GM19452 (cell line): ENCODE measurements around the gene WDR82.

Experiments
- ATAC-seq: cut with Tn5 transposase; IDR thresholded peaks from one replicate; pipeline ENCODE4 v1.9.1; 2021; ENCODE audit not compliant: unreplicated experiment

Gene WDR82

DNA sequence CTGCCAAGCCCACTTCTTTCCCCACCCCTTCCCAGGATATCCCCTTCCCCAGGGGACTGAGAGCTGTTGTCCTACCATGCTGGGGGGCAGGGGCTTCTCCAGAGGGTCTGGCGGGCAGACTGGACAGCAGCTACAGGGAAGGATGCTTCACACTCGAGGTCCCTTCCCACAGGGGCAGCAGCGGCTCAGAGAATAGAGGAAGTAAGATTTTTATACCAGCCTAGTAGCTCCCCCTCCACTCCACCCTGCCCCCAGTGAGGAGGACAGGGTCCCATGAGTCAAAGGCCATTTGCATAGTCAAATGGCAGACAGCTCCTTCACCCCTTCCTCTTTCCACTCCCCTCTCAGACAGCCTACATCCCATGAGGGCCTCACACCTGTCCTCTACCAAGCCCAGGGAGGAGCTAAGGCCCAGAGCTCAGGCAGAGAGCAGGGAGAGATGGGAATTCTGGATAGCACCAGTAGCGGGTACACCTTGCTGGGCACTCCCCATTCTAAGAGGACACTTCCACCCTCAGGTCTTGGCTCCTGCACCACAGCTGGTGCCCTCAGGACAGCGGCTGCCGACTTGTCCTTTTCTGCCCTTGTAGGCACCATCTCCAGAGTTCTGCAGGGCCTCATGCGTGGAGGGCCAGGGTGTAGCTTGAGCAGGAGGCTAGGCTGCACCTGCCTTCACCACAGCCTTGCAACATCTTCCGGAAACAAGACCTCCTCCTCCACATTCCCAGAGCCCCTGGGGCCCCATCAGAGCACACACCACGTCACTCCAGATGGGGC is 52.8 kb downstream of the WDR82 start, which contains the start of gene TLR9:
TLR9 (minus strand) TSS at position 194 of the 777 bp plus-strand sequence; CDS start at position 78, 116 bp downstream.
- ATAC-seq = peak; percentile 88

DNA sequence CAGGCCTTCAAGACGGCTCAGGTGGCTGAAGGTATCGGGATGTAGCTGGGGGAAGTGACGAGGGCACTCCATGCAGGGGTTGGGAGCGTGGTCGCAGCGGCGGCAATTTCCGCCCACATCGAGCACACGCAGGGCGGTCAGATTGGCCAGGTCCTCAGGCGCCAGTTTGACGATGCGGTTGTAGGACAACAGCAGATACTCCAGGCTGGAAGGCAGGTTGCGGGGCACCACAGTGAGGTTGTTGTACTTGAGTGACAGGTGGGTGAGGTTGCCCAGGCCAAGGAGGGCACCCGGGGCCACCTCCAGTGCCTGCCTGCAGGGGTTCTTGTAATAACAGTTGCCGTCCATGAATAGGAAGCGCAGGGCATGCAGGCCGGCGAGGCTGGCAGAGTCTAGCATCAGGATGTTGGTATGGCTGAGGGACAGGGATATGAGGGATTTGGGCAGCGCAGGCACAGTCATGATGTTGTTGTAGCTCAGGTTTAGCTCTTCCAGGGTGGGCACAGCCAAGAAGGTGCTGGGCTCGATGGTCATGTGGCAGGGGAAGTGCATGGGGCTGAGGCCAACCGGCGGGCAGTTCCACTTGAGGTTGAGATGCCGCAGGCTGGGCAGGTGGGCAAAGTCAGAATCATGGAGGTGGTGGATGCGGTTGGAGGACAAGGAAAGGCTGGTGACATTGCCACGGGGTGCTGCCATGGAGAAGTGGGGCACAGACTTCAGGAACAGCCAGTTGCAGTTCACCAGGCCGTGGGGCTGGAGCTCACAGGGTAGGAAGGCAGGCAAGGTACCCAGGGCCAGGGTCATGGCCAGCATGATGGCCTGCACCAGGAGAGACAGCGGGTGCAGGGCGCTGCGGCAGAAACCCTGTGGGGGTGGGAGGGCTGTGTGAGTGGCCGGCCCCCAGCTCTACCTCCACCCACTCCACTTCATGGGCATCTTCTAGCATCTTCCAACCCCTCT is 54.7 kb downstream of the WDR82 start:
- no peak for ATAC-seq

GRCh38 chr3:52222319-52223221 is 55.9 kb downstream of the WDR82 start:
- no peak for ATAC-seq

DNA sequence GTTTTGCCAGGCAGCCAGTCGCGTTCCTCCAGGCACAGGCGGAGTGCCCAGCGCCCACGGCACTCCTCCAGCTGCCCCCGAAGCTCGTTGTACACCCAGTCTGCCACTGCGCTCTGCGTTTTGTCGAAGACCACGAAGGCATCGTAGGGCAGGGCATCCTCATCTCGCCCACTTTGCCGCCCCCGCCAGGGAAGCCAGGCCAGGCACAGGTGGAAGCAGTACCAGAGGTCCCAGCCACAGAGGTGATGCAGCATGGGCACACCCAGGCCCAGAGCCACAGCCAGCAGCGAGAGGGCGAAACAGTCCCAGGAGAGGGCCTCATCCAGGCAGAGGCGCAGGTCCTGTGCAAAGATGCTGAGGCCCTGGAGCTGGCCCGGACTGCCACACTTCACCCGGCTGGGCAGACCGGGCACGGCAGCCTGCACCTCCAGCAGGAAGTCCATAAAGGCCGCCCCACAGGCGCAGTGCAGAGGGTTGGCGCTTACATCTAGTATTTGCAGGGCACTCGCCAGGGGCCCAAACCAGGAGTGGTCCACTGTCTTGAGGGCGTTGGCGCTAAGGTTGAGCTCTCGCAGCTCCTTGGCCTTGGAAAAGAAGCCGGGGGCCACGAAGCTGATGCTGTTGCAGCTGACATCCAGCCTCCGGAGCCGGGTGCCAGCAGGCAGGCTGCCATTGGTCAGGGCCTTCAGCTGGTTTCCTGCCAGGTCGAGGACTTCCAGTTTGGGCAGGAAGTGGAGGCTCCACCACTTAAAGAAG is 56.7 kb downstream of the WDR82 start:
- ATAC-seq = no peak

DNA sequence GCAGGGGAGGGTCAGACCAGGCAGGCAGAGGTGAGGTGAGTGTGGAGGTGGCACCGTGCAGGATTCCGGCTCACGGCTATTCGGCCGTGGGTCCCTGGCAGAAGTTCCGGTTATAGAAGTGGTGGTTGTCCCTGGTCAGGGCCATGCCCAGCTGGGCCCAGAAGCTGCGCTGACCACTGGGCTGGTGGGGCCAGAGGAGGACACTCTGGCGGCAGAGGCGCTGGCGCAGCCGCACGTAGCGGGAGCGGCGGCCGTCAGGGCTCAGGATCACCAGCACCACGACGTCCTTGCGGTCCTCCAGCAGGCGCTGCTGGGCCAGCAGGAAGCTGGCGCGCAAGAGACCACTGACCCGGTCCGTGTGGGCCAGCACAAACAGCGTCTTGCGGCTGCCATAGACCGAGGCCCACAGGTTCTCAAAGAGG is 57.3 kb downstream of the WDR82 start:
- no peak for ATAC-seq

DNA sequence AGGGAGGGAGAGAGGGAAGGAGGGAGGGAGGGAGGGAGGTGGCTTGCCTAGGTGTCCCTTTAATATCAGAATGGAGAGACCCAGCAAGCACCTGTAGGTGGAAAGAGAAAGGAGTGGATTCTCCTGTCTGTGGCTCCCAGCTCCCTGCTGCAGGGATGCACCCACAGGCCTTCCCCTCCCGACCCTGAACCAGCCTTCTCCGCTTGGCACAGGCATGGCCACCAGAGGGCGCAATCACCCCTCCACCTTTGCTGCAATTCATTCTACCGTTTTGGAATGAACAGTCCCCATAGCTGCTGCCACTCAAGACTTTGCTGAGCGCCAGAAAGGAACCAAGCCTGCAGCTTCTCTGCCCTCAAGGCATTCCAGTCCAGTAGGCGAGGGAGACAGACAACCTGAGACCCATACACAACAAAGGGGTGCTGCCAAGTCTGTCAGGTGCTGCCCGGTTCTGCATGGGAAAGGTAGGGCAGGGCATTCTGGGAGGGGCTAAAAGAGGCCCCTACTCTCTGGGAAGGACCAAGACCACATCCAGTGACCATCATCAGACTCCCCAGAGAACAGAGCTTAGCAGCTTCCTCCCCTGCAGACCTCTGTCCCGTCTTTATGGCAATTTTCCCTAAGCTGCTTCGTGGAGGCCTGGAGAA is 57.9 kb downstream of the WDR82 start:
- ATAC-seq = no peak

DNA sequence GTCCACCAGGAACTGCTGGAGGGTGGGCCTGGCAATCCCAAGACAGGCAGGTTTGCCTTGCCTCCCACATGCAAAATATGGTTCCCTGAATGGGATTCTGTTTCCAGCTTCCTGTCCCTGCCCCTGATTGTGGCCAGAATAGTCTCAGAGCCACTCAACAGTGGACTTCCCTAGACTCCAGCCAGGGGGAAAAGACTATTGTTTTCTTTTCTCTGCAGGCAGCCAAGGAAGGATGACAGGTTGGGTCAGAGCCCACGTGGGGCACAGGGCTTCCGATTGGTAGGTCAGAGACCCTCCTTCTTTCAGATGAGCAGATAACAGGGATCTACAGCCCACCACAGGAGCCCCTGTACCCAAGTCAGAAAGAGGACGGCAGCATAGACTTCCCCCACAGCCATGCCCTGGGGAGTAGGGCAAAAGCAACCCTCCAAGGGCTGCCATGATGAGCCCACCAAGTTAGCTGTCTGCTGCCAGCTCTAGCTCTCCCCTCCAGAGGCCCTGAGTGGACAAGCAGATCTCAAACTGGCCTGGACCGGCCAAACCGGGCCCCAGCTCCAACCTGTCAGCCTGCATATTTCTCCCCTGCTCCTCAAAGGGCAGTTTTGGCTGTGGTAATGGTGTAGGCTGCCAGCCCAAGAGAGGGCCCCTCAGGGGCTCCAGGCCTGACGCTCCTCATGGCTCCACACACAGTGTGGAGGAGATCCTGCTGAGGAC is 59.4 kb downstream of the WDR82 start:
- no peak for ATAC-seq

- ATAC-seq = no peak
These were observed 60.0 kb downstream of the WDR82 start for GRCh38 chr3:52218454-52218853.

DNA sequence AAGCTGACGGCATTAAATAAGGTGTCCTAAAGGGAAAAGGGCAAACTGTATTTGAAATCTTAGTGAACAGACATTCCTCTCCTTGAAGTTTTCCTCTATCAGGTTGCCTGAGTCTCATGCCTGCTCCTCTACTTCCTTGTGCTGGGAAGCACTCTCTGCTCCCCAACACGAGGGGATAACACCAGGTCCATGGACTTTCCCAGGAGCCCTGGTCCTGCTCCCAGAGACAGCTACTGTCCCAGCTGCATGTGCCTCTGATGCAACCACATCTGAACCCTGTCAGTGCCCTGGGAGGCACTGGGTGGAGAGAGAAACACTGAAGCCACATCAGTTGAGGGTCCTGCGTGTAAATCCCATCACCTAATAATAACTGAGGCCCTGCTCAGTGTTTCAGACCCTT is 60.4 kb downstream of the WDR82 start:
- ATAC-seq = no peak

DNA sequence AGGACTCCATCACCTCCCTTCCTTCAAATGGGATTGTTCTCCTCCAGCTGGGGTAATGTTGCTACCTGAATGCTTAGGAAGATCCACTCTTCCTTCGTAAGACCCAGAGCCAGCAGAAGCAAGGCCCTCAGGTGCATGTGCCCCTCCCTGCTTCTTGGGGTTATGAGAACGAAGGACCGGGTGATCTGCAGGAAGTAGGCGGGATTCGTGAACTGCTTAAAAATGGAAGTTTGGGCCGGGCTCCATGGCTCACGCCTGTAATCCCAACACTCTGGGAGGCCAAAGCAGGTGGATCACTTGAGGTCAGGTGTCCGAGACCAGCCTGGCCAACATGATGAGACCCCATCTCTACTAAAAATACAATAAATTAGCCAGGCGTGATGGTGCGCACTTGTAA is 61.0 kb downstream of the WDR82 start:
- no peak for ATAC-seq

DNA sequence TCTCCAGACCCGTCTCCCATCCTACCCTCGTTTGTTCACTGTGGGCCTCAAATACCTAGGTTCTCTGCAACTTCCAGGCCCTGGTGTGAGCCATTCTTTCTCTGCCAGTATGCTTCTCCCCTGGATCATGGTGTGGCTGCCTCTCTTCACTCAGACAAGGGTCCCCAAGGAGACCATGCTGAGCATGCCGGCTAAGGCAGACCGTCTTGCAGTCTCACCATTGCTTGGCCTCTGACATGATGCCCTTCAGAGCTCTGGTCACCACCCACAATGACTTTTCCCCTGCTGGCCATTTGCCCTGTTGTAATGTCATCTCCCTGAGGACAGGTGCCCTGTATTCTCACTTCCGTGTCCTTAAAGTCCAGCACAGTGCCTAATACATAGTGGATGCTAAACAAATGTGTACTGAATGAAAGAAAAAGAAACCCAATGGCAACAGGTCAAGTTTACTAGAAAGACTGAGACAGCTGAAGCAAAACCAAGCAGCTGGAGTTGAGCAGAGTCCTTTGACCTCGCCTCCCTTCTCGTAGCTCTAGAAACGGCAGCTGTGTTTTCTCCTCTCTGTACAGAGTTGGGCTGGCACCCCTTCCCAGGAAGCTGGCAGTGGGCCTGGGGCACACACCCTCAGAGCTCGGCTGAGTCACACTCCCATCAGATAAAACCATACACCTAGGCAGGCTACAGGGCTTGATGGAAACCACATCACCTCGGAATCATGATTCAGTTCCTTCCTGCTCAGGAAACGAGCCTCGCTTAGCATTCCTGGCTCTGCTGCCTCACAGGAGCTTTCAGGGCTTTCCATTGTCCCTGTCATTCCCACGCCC is 61.7 kb downstream of the WDR82 start:
- ATAC-seq = no peak

- ATAC-seq = no peak
These were observed 63.1 kb downstream of the WDR82 start for GRCh38 chr3:52215351-52215750.

DNA sequence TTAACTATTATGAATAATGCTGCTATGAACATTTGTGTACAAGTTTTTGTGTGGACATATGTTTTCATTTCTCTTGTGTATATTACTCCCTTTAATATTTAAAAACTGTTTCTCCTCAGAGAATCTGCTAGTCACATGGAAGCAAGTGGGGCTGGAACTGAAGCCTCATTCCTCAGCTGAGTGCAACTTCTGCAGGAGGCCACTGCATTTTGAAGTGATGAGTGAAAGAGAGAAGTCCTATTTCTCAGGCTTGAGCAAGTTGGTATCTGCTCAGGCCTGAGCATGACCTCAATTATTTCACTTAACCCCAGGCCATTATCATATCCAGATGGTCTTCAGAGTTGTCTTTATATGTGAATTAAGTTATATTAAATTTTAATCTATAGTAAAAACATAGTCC is 64.5 kb downstream of the WDR82 start:
- ATAC-seq = no peak

DNA sequence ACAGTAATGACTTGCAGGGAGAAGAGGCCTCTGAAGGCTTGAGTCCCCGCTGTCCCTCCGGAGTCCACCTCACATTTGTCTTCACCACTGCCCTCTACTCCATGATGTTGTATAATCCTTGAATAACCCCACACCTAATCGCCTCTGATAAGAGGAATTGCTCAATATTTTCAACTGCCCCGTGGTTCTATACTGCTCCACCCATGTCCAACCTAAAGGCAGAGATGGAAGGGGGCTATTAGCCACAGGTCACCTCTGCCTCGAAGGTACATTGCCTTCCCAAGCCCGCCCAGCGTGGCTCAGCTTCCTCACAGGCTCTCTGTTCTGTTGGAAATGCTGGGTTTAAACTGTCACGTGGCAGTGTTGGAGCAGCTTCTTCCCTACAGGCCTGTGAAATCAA is 65.4 kb downstream of the WDR82 start:
- no peak for ATAC-seq

DNA sequence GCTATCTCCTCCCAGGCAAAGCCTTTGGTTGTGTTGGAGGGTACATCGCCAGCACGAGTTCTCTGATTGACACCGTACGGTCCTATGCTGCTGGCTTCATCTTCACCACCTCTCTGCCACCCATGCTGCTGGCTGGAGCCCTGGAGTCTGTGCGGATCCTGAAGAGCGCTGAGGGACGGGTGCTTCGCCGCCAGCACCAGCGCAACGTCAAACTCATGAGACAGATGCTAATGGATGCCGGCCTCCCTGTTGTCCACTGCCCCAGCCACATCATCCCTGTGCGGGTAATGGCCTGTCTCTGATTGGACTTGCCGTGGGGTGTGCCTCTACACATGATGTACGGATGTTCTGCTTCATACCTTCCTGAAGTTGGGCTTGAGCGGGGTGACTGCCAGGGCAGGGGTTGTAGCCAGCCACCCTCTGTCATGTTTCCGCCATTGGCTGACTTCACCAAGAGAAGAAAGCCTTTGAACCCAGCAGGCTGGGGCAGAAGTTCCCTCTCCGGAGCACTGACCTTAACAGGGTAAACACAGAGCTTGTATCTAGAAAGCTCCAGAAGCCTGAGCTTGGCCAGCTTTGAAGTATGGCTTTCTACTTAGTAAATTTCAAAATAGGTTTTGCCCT is 67.1 kb downstream of the WDR82 start:
- no peak for ATAC-seq

DNA sequence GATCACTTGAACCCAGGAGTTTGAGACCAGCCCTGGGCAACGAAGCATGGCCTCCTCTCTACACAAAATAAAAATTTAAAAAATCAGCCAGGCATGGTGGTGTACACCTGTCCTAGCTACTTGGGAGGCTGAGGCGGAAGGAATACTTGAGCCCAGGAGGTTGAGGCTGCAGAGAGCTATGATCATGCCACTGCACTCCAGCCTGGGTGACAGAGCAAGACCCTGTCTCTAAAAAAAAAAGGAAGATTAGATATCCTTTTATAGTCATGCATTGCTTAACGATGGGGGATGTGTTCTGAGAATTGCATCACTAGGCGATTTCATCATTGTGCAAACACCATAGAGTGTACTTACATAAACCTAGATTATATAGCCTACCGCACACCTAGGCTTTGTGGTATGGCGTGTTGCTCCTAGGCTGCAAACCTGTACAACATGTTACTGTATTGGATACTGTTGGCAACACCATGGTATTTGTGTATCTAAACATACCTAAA is 67.9 kb downstream of the WDR82 start:
- no peak for ATAC-seq

DNA sequence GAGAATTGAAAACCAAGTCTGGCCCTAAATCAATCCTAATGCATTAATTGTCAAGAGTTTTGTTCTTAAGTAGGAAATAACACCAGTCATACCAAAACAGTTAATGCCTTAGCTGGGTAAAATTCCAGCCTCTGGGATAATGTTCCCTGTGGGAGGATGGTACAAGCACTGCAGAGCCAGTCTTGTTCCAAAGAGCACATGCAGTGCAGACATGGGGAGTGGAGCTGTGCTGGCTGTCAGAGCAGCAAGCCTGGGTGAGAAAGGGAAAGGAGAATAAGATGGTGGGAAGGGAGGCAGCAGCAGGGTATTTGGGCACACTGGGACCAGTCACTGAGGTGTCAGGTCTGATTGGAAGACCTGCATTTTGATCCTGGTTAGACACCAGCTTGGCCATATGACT is 68.4 kb downstream of the WDR82 start:
- no peak for ATAC-seq

DNA sequence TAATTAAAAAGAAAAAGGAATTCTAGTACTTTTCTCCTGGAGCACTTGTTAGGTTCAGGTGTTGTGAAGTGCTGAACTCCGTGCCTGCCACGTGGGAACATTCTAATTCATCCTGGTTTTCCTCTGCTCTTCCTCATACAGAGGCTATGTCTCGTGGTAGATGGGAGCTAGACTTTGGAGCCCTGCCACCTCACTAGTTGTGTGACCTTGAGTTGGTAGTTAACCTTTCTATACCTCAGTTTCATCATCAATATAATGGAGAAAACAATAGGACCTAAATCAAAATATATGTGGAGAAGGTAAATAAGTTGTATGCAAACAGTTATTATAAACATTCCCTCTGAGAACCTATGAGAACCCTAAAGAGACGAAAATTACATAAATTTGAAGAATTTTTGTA is 69.9 kb downstream of the WDR82 start:
- ATAC-seq = no peak
